ENCODE measurements around the gene CLSTN1. TPM values are rescaled to one million over a fixed set of nuclear protein-coding genes. Genes with fewer than 3 reads are reported as not detected.
A peak's percentile ranks its signal among the peaks of the same experiment; 100 is the strongest.

CLSTN1 gene
- total and polyA plus RNA-seq, 2 experiments from 2014 or later = 70.9 to 81.5 TPM

DNA sequence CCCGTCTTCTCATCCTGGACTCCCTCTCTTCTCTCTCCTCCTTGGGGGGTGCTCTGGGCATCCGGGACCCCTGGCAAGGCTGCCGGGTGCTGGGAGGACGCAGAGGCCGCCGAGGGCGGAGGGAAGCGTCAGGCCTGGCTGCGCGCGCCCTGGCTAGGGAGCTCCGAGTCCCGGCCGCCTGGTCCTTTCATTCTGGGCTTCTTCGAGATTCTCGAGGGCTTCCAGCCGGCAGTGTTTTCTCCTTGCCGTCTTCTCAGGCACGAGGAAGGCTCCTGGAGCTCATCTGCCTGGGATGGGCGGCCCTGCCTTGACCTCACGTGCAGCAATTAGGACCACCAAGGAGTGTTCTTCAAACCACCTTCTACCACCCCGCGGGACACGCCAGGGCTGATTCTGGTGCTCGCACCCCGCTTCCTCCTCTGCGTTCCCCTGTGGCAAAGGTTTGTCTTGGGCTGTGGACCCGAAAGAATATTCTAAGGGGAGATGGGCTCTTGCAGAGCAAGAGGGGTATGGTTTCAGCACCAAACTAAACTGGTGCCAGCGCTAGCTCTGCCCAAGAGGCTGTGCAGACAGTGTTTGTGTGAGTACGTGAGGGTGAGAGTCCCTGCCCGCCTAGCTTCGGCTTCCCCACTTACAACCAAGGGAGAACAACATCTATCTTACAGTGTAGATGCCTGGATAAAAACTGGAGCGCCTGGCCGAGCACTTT lies 135.7 kb downstream of the CLSTN1 start:
- H3K27ac ChIP-seq = no peak overlapping the region
- H3K4me3 ChIP-seq = peak overlapping the region; percentile 88
- H3K4me1 ChIP-seq (ENCODE audit: low read depth) = no peaks in the 10 kb centered on the region
- H3K9me3 ChIP-seq (ENCODE audit: low read depth) = no peaks in the 10 kb centered on the region
- peak; percentile 38 to 53 for DNase-seq (ENCODE audit: low read depth in 1 of 2, low spot score in 1 of 2)
- peaks cover 36% of the 10 kb centered on the region for H3K27me3 ChIP-seq
- TF ChIP-seq, protein P1, sequence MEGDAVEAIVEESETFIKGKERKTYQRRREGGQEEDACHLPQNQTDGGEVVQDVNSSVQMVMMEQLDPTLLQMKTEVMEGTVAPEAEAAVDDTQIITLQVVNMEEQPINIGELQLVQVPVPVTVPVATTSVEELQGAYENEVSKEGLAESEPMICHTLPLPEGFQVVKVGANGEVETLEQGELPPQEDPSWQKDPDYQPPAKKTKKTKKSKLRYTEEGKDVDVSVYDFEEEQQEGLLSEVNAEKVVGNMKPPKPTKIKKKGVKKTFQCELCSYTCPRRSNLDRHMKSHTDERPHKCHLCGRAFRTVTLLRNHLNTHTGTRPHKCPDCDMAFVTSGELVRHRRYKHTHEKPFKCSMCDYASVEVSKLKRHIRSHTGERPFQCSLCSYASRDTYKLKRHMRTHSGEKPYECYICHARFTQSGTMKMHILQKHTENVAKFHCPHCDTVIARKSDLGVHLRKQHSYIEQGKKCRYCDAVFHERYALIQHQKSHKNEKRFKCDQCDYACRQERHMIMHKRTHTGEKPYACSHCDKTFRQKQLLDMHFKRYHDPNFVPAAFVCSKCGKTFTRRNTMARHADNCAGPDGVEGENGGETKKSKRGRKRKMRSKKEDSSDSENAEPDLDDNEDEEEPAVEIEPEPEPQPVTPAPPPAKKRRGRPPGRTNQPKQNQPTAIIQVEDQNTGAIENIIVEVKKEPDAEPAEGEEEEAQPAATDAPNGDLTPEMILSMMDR (IDR thresholded peaks at IDR 0.05; ENCODE audit: low read depth, low read length) = no peak
- H3K36me3 ChIP-seq = no peaks in the 10 kb centered on the region

DNA sequence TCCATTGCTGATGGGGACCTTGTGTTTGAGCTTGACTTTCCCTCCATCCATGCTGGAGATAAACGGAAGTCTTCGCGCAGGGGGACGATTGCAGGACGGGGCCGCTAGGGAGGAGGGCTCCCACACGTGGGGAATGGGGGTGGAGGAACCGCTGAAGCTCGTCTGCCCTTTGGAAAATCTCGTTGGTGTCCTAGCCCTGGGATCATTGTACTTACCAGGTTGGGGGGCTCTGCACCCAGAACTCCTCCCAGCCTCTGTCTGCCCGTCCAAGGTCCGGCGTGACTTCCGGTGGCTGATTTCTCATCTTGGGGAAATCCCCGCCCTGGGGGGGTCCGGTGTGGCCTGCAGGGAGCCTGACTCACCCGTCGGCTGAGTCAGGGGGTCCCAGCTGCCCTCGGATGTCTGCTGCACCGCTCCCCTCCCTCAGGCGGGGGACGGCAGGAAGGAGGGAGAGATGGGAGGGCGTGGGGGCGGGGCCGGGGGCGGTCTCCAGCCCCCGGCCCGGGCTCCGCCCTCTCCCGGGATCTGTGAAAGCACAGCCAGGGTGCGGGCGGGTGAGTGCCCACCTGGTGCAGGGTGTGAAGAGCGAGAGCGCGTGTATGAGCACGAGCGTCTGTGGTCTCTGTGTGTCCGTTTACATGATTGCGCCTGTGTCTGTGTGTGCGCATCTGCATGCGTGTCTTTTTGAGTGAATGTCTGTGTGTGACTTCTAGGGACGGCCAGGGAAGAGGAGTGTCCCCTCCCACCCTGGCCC lies 136.5 kb downstream of the CLSTN1 start:
- Histone ChIP-seq H3K36me3 (no peaks in the 10 kb centered on the region), H3K4me1 (ENCODE audit: low read depth) (no peaks in the 10 kb centered on the region), H3K27me3 (peaks cover 36% of the 10 kb centered on the region), H3K9me3 (ENCODE audit: low read depth) (no peaks in the 10 kb centered on the region), H3K4me3 (peak overlapping the region; percentile 88), H3K27ac (no peak overlapping the region)
- peak; percentile 58 to 76 for DNase-seq (ENCODE audit: low read depth in 1 of 2, low spot score in 1 of 2)
- TF ChIP-seq, protein P1 (IDR thresholded peaks at IDR 0.05; ENCODE audit: low read depth, low read length) = peak; percentile 10

DNA sequence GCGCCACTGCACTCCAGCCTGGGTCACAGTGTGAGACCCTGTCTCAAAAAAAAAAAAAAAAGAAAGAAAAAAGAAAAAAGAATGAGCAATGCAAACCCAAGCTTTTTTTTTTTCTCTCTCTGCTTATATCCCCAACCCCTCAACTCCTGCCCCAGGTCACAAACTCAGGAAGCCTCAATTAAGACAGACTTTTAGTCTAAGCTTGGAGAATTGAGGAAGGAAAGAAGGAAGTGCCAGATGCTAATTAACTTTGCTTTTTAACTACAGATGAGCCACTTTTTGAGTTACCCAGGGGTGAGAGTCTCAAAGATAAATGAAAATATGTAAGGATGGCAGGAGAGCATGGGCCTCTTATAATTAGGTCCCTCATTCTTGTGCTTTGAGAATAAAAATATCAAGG lies 139.0 kb downstream of the CLSTN1 start:
- TF ChIP-seq, protein P1 (IDR thresholded peaks at IDR 0.05; ENCODE audit: low read depth, low read length) = no peak
- H3K4me1 ChIP-seq (ENCODE audit: low read depth) = no peaks in the 10 kb centered on the region
- H3K27ac ChIP-seq = no peak overlapping the region
- H3K36me3 ChIP-seq = no peaks in the 10 kb centered on the region
- H3K9me3 ChIP-seq (ENCODE audit: low read depth) = no peaks in the 10 kb centered on the region
- H3K4me3 ChIP-seq = no peak overlapping the region
- no peak for DNase-seq (ENCODE audit: low read depth in 1 of 2, low spot score in 1 of 2)
- H3K27me3 ChIP-seq = peaks cover 13% of the 10 kb centered on the region

DNA sequence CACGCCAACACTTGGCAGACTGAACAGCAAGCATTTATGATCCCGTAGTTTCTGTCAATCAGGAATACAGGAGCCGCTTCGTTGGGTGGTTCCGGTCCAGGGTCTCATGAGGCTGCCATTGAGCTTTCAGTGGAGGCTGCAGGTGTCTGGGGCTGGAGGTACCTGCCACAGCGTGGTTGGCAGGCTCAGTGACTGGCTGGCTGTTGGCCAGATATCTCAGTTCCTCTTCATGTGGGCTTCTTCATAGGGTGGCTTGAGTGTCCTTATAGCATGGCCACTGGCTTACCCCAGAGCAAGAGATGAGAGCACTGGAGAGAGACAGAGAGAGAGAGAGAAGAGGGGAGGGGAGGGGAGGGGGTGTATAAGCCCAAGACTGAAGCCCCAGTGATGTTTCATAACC lies 142.9 kb downstream of the CLSTN1 start:
- Histone ChIP-seq H3K9me3 (ENCODE audit: low read depth) (no peaks in the 10 kb centered on the region), H3K4me3 (no peak overlapping the region), H3K27me3 (no peaks in the 10 kb centered on the region), H3K36me3 (no peaks in the 10 kb centered on the region), H3K27ac (no peak overlapping the region), H3K4me1 (ENCODE audit: low read depth) (no peaks in the 10 kb centered on the region)
- DNase-seq (ENCODE audit: low read depth in 1 of 2, low spot score in 1 of 2) = no peak
- TF ChIP-seq, protein P1 (IDR thresholded peaks at IDR 0.05; ENCODE audit: low read depth, low read length) = no peak

DNA sequence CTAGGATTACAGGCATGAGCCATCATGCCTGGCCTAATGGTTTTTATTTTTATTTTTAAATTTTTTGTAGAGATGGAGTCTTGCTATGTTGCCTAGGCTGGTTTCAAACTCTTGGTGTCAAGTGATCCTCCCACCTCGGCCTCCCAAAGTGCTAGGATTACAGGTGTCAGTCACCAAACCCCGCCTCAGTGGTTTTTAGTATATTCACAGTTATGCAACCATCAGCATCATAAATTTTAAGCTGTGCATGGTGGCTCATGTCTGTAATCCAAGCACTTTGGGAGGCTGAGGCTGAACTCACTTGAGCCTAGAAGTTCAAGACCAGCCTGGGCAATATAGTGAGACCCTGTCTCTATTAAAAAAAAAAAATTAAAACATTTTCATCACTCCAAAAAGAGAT lies 143.7 kb downstream of the CLSTN1 start:
- no peaks in the 10 kb centered on the region for H3K36me3 ChIP-seq
- H3K4me3 ChIP-seq = no peak overlapping the region
- no peak for DNase-seq (ENCODE audit: low read depth in 1 of 2, low spot score in 1 of 2)
- no peak overlapping the region for H3K27ac ChIP-seq
- no peaks in the 10 kb centered on the region for H3K9me3 ChIP-seq (ENCODE audit: low read depth)
- no peaks in the 10 kb centered on the region for H3K4me1 ChIP-seq (ENCODE audit: low read depth)
- H3K27me3 ChIP-seq = no peaks in the 10 kb centered on the region
- TF ChIP-seq, protein P1 (IDR thresholded peaks at IDR 0.05; ENCODE audit: low read depth, low read length) = no peak

Other genes starting within 250 kb of the CLSTN1 start
- 21.0 and 28.0 TPM in 2 replicates for gene TMEM201, start 235.1 kb downstream of the CLSTN1 start, total RNA-seq
- gene TMEM201, start 235.1 kb downstream of the CLSTN1 start, polyA plus RNA-seq = 25.0 and 34.1 TPM in 2 replicates
- 4.7 and 7.9 TPM in 2 replicates for gene PIK3CD, start 172.2 kb downstream of the CLSTN1 start, total RNA-seq
- gene PIK3CD, start 172.2 kb downstream of the CLSTN1 start, polyA plus RNA-seq = 3.0 and 6.5 TPM in 2 replicates
- 122 and 124 TPM in 2 replicates for gene CTNNBIP1, start 86.3 kb upstream of the CLSTN1 start, total RNA-seq
- gene CTNNBIP1, start 86.3 kb upstream of the CLSTN1 start, polyA plus RNA-seq = 80.1 and 111 TPM in 2 replicates
- gene LZIC, start 119.4 kb upstream of the CLSTN1 start, total RNA-seq = 23.2 and 34.2 TPM in 2 replicates
- 35.4 and 47.2 TPM in 2 replicates for gene LZIC, start 119.4 kb upstream of the CLSTN1 start, polyA plus RNA-seq
- 14.4 and 16.9 TPM in 2 replicates for gene NMNAT1, start 119.5 kb upstream of the CLSTN1 start, total RNA-seq
- 21.4 and 24.1 TPM in 2 replicates for gene NMNAT1, start 119.5 kb upstream of the CLSTN1 start, polyA plus RNA-seq
- gene RBP7, start 173.3 kb upstream of the CLSTN1 start, total RNA-seq = 0.86 and 0.92 TPM in 2 replicates
- gene RBP7, start 173.3 kb upstream of the CLSTN1 start, polyA plus RNA-seq = 2.3 and 4.3 TPM in 2 replicates
- 45.4 and 72.0 TPM in 2 replicates for gene UBE4B, start 209.0 kb upstream of the CLSTN1 start, total RNA-seq
- gene UBE4B, start 209.0 kb upstream of the CLSTN1 start, polyA plus RNA-seq = 34.1 and 51.8 TPM in 2 replicates

All from cardiac muscle cell (in vitro differentiated cells and primary cell).